Activated T-helper 17 cell treated with anti-CD3 and anti-CD28 coated beads, Interleukin-2, amount 50 U/mL, for 72 hours (primary cell): ENCODE measurements around the gene SPEM3. TPM values are rescaled to one million over a fixed set of nuclear protein-coding genes. Genes with fewer than 3 reads are reported as not detected.
"Not testable (repeated sequence)": the region's sequence is repeated elsewhere in the genome, so short reads cannot be mapped to it uniquely, and the experiment has no call there.

ENCODE experiments used
- ATAC-seq: fragments of 150-1000 bp; cut with Tn5 transposase; replicated peaks from 2 replicates; pipeline ENCODE4 v1.10.0; 2021; ENCODE audit warnings: mild to moderate bottlenecking, moderate library complexity
- H3K27ac Mint-ChIP-seq: one replicate; pipeline ENCODE4 v1.8.0; 2022; ENCODE audit warnings: mixed read lengths
- H3K27me3 Mint-ChIP-seq: one replicate; pipeline ENCODE4 v1.8.0; 2022; ENCODE audit warnings: mixed read lengths
- H3K36me3 Mint-ChIP-seq: one replicate; pipeline ENCODE4 v1.8.0; 2022; ENCODE audit warnings: low read depth, mild to moderate bottlenecking, mixed read lengths
- H3K4me1 Mint-ChIP-seq: one replicate; pipeline ENCODE4 v1.8.0; 2022; ENCODE audit warnings: mixed read lengths
- H3K4me3 Mint-ChIP-seq: one replicate; pipeline ENCODE4 v1.8.0; 2022; ENCODE audit warnings: mild to moderate bottlenecking, mixed read lengths
- H3K9me3 Mint-ChIP-seq: one replicate; pipeline ENCODE4 v1.8.0; 2022; ENCODE audit warnings: mixed read lengths
- total RNA-seq, 2 donors: library from RNA; stranded (reverse); gene quantifications; one replicate each; pipeline ENCODE4 v1.2.3, GENCODE V29; 2022

The SPEM3 gene
- total RNA-seq, 2 donors from 2014 or later: not detected

GRCh38 chr17:7476951-7477350 lies 48.3 kb downstream of the SPEM3 start:
- Mint-ChIP-seq H3K36me3 (peaks cover 8% of the 10 kb centered on the region), H3K9me3 (no peaks in the 10 kb centered on the region), H3K4me1 (peaks cover 32% of the 10 kb centered on the region), H3K27me3 (no peaks in the 10 kb centered on the region), H3K4me3 (peak overlapping the region; percentile 88), H3K27ac (peak overlapping the region; percentile 57)
- no peak for ATAC-seq

GRCh38 chr17:7477392-7478275 lies 49.0 kb downstream of the SPEM3 start:
- H3K27me3 Mint-ChIP-seq: no peaks in the 10 kb centered on the region
- peaks cover 36% of the 10 kb centered on the region for H3K4me1 Mint-ChIP-seq
- peak overlapping the region; percentile 86 for H3K27ac Mint-ChIP-seq
- H3K4me3 Mint-ChIP-seq: peak overlapping the region; percentile 88
- ATAC-seq: no peak
- H3K9me3 Mint-ChIP-seq: no peaks in the 10 kb centered on the region
- peaks cover 8% of the 10 kb centered on the region for H3K36me3 Mint-ChIP-seq

- Mint-ChIP-seq H3K27me3 (no peaks in the 10 kb centered on the region), H3K4me3 (peak overlapping the region; percentile 88), H3K9me3 (no peaks in the 10 kb centered on the region), H3K27ac (peak overlapping the region; percentile 86), H3K36me3 (peaks cover 10% of the 10 kb centered on the region), H3K4me1 (peaks cover 42% of the 10 kb centered on the region)
- ATAC-seq: peak; percentile 50
Measured at GRCh38 chr17:7478276-7479212, 49.9 kb downstream of the SPEM3 start.

DNA sequence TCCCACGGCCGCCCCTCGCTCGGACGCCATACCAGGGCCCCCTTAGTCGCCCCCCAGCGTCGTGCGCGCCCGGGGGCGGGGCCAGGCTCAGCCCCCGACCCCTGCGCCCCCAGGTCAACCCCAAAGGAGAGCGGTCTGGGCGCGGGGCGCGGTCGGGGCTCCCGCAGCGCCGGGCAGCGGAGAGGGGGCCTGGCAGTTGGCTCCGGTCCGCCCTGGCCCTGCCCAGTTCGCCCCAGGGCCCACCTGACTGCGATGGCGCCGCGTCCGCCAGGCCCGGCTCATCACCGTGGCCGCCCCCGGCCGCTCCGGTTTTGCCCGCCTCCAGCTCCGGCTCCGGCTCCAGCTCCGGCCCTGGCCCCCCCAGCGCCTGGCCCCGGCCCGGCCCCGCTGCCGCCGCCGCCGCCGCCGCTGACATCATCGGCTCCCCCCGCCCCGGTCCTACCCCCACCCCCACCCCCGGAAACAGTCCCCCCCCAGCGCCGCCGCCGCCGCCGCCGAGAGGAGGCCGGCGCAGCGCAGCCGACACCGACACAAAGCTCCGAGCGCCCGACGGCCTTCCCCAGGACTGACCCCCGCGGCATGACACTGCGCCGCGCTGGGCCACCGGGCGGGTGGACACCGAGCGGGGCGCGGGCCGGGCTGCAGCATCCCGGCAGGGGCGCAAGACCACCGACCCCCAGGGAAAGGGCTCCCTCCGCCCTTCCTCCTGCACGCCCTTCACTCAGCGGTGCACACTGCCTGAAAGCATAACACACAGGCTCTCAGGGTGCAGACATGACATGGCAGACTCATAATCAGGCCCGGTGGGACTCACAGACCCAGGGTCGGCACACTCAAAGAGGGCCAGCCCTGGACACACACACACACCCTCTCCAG lies 50.8 kb downstream of the SPEM3 start, which contains the start of gene ZBTB4:
Gene ZBTB4 (minus strand): TSS at position 419 of the 876 bp plus-strand sequence. CDS start 12,830 bp downstream, outside the sequence.
- Mint-ChIP-seq H3K4me3 (peak within 1 kb of the TSS; percentile 88), H3K9me3 (no peaks in the 10 kb centered on the region), H3K36me3 (peaks cover 19% of the 10 kb centered on the region), H3K27ac (peak within 1 kb of the TSS; percentile 94), H3K27me3 (no peaks in the 10 kb centered on the region), H3K4me1 (peaks cover 42% of the 10 kb centered on the region)
- ATAC-seq: peak; percentile 20

DNA sequence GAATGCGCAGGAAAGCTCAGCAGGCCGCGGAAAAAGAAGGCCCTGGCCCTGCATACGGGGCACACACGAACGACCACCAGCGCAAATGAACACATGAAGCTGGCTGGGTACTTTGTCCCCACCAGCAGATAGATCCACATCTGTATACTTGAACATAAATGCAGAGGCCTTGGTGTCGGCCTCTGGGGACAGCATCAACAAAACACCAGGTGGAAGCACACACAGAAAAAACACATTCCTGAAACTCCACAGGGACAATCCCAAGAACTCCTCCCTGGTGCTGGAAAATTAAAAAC lies 51.4 kb downstream of the SPEM3 start:
- H3K4me1 Mint-ChIP-seq: peaks cover 46% of the 10 kb centered on the region
- ATAC-seq: no peak
- peak overlapping the region; percentile 86 for H3K4me3 Mint-ChIP-seq
- H3K27me3 Mint-ChIP-seq: no peaks in the 10 kb centered on the region
- peaks cover 25% of the 10 kb centered on the region for H3K36me3 Mint-ChIP-seq
- H3K27ac Mint-ChIP-seq: peak overlapping the region; percentile 94
- no peaks in the 10 kb centered on the region for H3K9me3 Mint-ChIP-seq

- Mint-ChIP-seq H3K4me1 (peaks cover 48% of the 10 kb centered on the region), H3K36me3 (peaks cover 37% of the 10 kb centered on the region), H3K27ac (peak within 1 kb of the TSS; percentile 100), H3K4me3 (peak within 1 kb of the TSS; percentile 86)
- not testable (repeated sequence) for H3K9me3 Mint-ChIP-seq, H3K27me3 Mint-ChIP-seq, ATAC-seq
Measured at GRCh38 chr17:7481275-7481674, 52.6 kb downstream of the SPEM3 start, which contains the start of gene SLC35G6. Gene SLC35G6, plus strand, starts transcription at chr17:7481446. Its CDS starts 71 bp downstream, at chr17:7481517.

DNA sequence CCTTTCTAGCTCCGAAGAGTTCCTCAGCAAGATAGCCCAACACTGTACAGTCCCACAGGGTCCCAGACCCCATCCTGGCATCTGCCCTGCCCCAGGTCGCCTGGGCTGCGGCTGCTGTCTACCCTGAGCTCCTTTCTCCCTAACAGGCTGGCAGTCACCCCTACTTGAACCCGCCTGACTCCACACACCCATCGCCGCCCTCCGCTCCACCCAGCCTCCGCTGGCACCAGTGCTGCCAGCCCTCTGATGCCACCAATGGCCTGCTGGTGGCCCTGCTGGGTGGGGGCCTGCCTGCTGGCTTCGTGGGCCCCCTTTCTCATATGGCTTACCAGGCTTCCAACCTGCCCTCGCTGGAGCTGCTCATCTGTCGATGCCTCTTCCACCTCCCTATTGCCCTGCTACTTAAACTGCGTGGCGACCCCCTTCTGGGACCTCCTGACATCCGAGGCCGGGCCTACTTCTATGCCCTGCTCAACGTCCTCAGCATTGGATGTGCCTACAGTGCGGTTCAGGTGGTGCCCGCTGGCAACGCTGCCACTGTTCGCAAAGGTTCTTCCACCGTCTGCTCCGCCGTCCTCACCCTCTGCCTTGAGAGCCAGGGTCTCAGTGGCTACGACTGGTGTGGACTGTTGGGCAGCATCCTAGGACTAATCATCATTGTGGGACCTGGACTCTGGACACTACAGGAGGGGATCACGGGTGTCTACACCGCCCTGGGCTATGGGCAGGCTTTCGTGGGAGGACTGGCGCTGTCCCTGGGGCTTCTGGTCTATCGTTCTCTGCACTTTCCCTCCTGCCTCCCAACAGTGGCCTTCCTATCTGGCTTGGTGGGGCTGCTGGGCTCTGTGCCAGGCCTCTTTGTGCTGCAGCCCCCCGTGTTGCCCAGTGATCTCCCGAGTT lies 53.4 kb downstream of the SPEM3 start:
- Mint-ChIP-seq H3K36me3 (peaks cover 45% of the 10 kb centered on the region), H3K27ac (peak overlapping the region; percentile 100), H3K4me3 (peak overlapping the region; percentile 86), H3K4me1 (peaks cover 49% of the 10 kb centered on the region)
- not testable (repeated sequence) for H3K9me3 Mint-ChIP-seq, H3K27me3 Mint-ChIP-seq, ATAC-seq

Other genes with a start within 250 kb of the SPEM3 start
- 1 to 10 TPM in 1 of 2 donors, under 1 TPM in 1; 0.67 to 4.5 TPM for gene ASGR1, start 249.5 kb upstream of the SPEM3 start, total RNA-seq
- 10 to 100 TPM in 1 of 2 donors, 1 to 10 TPM in 1; 5.9 to 19.4 TPM for gene DLG4, start 209.0 kb upstream of the SPEM3 start, total RNA-seq
- gene ACADVL, start 208.9 kb upstream of the SPEM3 start, total RNA-seq: 100 to 1,000 TPM; 495 to 517 TPM
- gene DVL2, start 194.3 kb upstream of the SPEM3 start, total RNA-seq: 10 to 100 TPM; 49.1 to 77.5 TPM
- 10 to 100 TPM; 43.5 to 52.3 TPM for gene PHF23, start 189.4 kb upstream of the SPEM3 start, total RNA-seq
- 100 to 1,000 TPM; 190 to 239 TPM for gene GABARAP, start 186.4 kb upstream of the SPEM3 start, total RNA-seq
- gene CTDNEP1, start 177.1 kb upstream of the SPEM3 start, total RNA-seq: 100 to 1,000 TPM; 152 to 209 TPM
- gene ELP5, start 176.6 kb upstream of the SPEM3 start, total RNA-seq: 10 to 100 TPM; 43.7 to 72.0 TPM
- 1 to 10 TPM in 1 of 2 donors, under 1 TPM in 1; 0.52 to 1.0 TPM for gene CLDN7, start 166.4 kb upstream of the SPEM3 start, total RNA-seq
- gene SLC2A4, start 147.1 kb upstream of the SPEM3 start, total RNA-seq: not detected
- gene YBX2, start 134.2 kb upstream of the SPEM3 start, total RNA-seq: under 1 TPM; 0.15 to 0.26 TPM
- gene EIF5A, start 121.2 kb upstream of the SPEM3 start, total RNA-seq: 100 to 1,000 TPM; 429 to 978 TPM
- gene GPS2, start 113.5 kb upstream of the SPEM3 start, total RNA-seq: 10 to 100 TPM; 38.3 to 65.6 TPM
- 10 to 100 TPM; 22.9 to 33.0 TPM for gene NEURL4, start 99.5 kb upstream of the SPEM3 start, total RNA-seq
- gene ACAP1, start 92.3 kb upstream of the SPEM3 start, total RNA-seq: 100 to 1,000 TPM; 527 to 774 TPM
- 10 to 100 TPM; 14.0 to 96.8 TPM for gene KCTD11, start 76.7 kb upstream of the SPEM3 start, total RNA-seq
- gene TMEM95, start 73.7 kb upstream of the SPEM3 start, total RNA-seq: 1 to 10 TPM in 1 of 2 donors, under 1 TPM in 1; 0.22 to 1.1 TPM
- gene TNK1, start 47.8 kb upstream of the SPEM3 start, total RNA-seq: 1 to 10 TPM; 2.9 to 4.8 TPM
- gene PLSCR3, start 34.3 kb upstream of the SPEM3 start, total RNA-seq: 10 to 100 TPM; 62.8 to 94.4 TPM
- gene TMEM256, start 24.8 kb upstream of the SPEM3 start, total RNA-seq: 10 to 100 TPM; 64.1 to 69.7 TPM
- 10 to 100 TPM in 1 of 2 donors, 1 to 10 TPM in 1; 4.5 to 21.7 TPM for gene NLGN2, start 21.0 kb upstream of the SPEM3 start, total RNA-seq
- not detected for gene SPEM1, start 8.5 kb upstream of the SPEM3 start, total RNA-seq
- gene SPEM2, start 3.2 kb upstream of the SPEM3 start, total RNA-seq: not detected
- 10 to 100 TPM; 17.7 to 18.0 TPM for gene TMEM102, start 6.6 kb downstream of the SPEM3 start, total RNA-seq
- gene FGF11, start 10.7 kb downstream of the SPEM3 start, total RNA-seq: 10 to 100 TPM in 1 of 2 donors, 1 to 10 TPM in 1; 4.4 to 16.9 TPM
- 10 to 100 TPM; 10.9 to 13.0 TPM for gene CHRNB1, start 16.2 kb downstream of the SPEM3 start, total RNA-seq
- 10 to 100 TPM; 18.9 to 27.5 TPM for gene ZBTB4, start 50.8 kb downstream of the SPEM3 start, total RNA-seq
- gene SLC35G6, start 52.6 kb downstream of the SPEM3 start, total RNA-seq: not detected
- gene POLR2A, start 55.5 kb downstream of the SPEM3 start, total RNA-seq: 100 to 1,000 TPM; 256 to 308 TPM
- 10 to 100 TPM; 27.4 to 44.2 TPM for gene TNFSF12, start 120.2 kb downstream of the SPEM3 start, total RNA-seq
- gene TNFSF13, start 129.9 kb downstream of the SPEM3 start, total RNA-seq: 1 to 10 TPM; 1.5 to 1.9 TPM
- gene SENP3, start 133.1 kb downstream of the SPEM3 start, total RNA-seq: 10 to 100 TPM; 28.9 to 59.3 TPM
- 10 to 100 TPM; 17.5 to 51.8 TPM for gene CD68, start 150.8 kb downstream of the SPEM3 start, total RNA-seq
- 10 to 100 TPM; 58.3 to 96.4 TPM for gene MPDU1, start 155.0 kb downstream of the SPEM3 start, total RNA-seq
- under 1 TPM in 1 of 2 donors, not detected in 1; 0.90 TPM for gene SOX15, start 161.2 kb downstream of the SPEM3 start, total RNA-seq
- gene FXR2, start 186.0 kb downstream of the SPEM3 start, total RNA-seq: 10 to 100 TPM; 34.4 to 37.0 TPM
- gene SAT2, start 199.0 kb downstream of the SPEM3 start, total RNA-seq: 10 to 100 TPM; 25.5 to 62.7 TPM
- gene SHBG, start 201.3 kb downstream of the SPEM3 start, total RNA-seq: under 1 TPM in 1 of 2 donors, not detected in 1; 0.71 TPM
- under 1 TPM; 0.06 to 0.42 TPM for gene ATP1B2, start 222.1 kb downstream of the SPEM3 start, total RNA-seq